Measurements from ENCODE around the gene DOK4.

- no peak for TF ChIP-seq CTCF (IDR thresholded peaks at IDR 0.05; ENCODE audit: poor library complexity)
- TF ChIP-seq EZH2phosphoT487 (IDR thresholded peaks at IDR 0.05; ENCODE audit: low read depth, severe bottlenecking, unreplicated experiment): no peak
- TF ChIP-seq EZH2 (IDR thresholded peaks at IDR 0.05; ENCODE audit: borderline replicate concordance): no peak
Measured at GRCh38 chr16:57427307-57427706, 59.0 kb downstream of the DOK4 start.

All from hepatocyte (in vitro differentiated cells).